ENCODE measurements around the gene PIAS1.

DNA sequence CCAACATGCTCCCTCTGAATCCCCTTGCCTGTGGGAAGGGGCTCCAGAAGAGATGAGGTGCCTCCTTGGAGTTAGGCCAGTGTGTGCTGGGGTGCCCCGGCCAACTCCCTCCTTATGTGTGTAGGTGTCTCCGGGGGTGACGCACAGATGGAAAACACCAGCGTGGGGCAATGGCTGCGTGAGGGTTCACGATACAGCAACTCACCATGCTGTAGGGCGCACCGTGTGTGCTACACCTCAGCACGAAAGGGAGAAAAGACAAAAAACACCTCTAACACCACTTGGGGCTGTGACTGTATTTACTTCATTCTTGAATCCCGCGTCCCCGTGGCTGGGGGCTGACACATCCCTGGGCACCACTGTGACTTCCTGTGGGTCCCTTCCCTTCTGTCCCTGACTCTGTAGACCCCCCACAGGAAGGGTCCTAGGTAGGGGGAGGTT lies 152.6 kb downstream of the PIAS1 start:
- TF ChIP-seq RAD21 (IDR thresholded peaks at IDR 0.05; ENCODE audit: low read depth), result no peak
- TF ChIP-seq, protein P1, sequence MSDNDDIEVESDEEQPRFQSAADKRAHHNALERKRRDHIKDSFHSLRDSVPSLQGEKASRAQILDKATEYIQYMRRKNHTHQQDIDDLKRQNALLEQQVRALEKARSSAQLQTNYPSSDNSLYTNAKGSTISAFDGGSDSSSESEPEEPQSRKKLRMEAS (IDR thresholded peaks at IDR 0.05), result no peak
- TF ChIP-seq CREB1 (IDR thresholded peaks at IDR 0.05; ENCODE audit: low read depth), result no peak
